A549 (cell line): ENCODE results near the gene PZP. TPM values are rescaled to one million over a fixed set of nuclear protein-coding genes. Genes with fewer than 3 reads are reported as not detected.

Source experiments
- ATAC-seq, 2 experiments: fragments of 200-7000 bp in 1 of 2; fragments of >200 bp in 1 of 2; cut with Nextera tagmentation in 1 of 2; cut with Tn5 transposase in 1 of 2; 3 replicates each; pipeline versions ENCODE4 v1.8.0 to v1.9.1; 2018 to 2020; ENCODE audit warnings: mild to moderate bottlenecking in 1 of 2, moderate library complexity in 1 of 2
- CTCF ChIA-PET: fragments of 300-600 bp; sonication (Branson Sonifier 250); formaldehyde crosslinking; extraction: SDS; loops from one replicate; lab custom pipeline; 2021; ENCODE audit warnings: antibody characterized with exemption, inconsistent platforms; lab: Yijun Ruan, JAX
- POLR2A ChIA-PET: fragments of 350-600 bp; formaldehyde crosslinking; extraction: SDS; loops from one replicate; lab custom pipeline; 2021; ENCODE audit warnings: antibody characterized with exemption, inconsistent platforms; lab: Yijun Ruan, JAX
- DNase-seq, 2 experiments: peaks; one replicate each; pipeline versions ENCODE4 v3.0.0 to v3.0.0-alpha.2; 2011 to 2016; ENCODE audit warnings: low read depth in 1 of 2, low spot score in 1 of 2
- FAIRE-seq: peaks from 2 replicates; lab custom pipeline; 2011; peaks lifted over from hg19 to GRCh38; lab: Jason Lieb, UNC
- H3K27ac ChIP-seq, 2 experiments: fragments of >200 bp; sonication (Bioruptor Twin); formaldehyde crosslinking; 3 replicates each; pipeline ENCODE4 v1.5.1; 2016 to 2017
- H3K4me1 ChIP-seq: fragments of >200 bp; sonication (Bioruptor Twin); formaldehyde crosslinking; 3 replicates; pipeline ENCODE4 v1.6.1; 2016
- H3K4me2 ChIP-seq: fragments of >200 bp; sonication (Bioruptor Twin); formaldehyde crosslinking; 3 replicates; pipeline ENCODE4 v1.6.1; 2016
- H3K4me3 ChIP-seq: fragments of >200 bp; sonication (Bioruptor Twin); formaldehyde crosslinking; 3 replicates; pipeline ENCODE4 v1.5.1; 2016
- H3K9me3 ChIP-seq: fragments of >200 bp; sonication (Bioruptor Twin); formaldehyde crosslinking; 3 replicates; pipeline ENCODE4 v1.6.1; 2016
- CBX8 ChIP-seq: fragments of 200-600 bp; sonication (generic); IDR thresholded peaks from 2 replicates; pipeline ENCODE4 v1.6.1; 2016
- CTCF ChIP-seq: fragments of >200 bp; sonication (Bioruptor Twin); formaldehyde crosslinking; IDR thresholded peaks from 3 replicates; pipeline ENCODE4 v1.5.1; 2016
- EHMT2 ChIP-seq: fragments of 200-600 bp; sonication (generic); IDR thresholded peaks from 2 replicates; pipeline ENCODE4 v1.6.1; 2016; ENCODE audit warnings: antibody characterized with exemption, low read depth, mild to moderate bottlenecking, moderate library complexity
- FOSL2 ChIP-seq, 2 experiments: fragments of 450-650 bp in 1 of 2; fragments of >200 bp in 1 of 2; sonication (Bioruptor Twin) in 1 of 2; formaldehyde crosslinking; IDR thresholded peaks; 2 replicates each; pipeline versions ENCODE4 v1.5.0 to v1.6.1; 2016 to 2020; ENCODE audit warnings: mild to moderate bottlenecking in 1 of 2, moderate library complexity in 1 of 2
- HMGXB4 ChIP-seq: fragments of 250-450 bp; sonication (Bioruptor Pico); IDR thresholded peaks from 2 replicates; pipeline ENCODE4 v1.5.0; 2021; ENCODE audit warnings: mild to moderate bottlenecking, moderate library complexity, borderline replicate concordance
- JUNB ChIP-seq: fragments of >200 bp; sonication (Bioruptor Twin); formaldehyde crosslinking; IDR thresholded peaks from 2 replicates; pipeline ENCODE4 v1.6.1; 2016
- NFE2L2 ChIP-seq: fragments of 150-350 bp; conservative IDR thresholded peaks from 2 replicates; pipeline ENCODE4 v1.6.1; 2014; ENCODE audit warnings: low read length
- NR3C1 ChIP-seq: fragments of >200 bp; sonication (Bioruptor Twin); formaldehyde crosslinking; IDR thresholded peaks from 3 replicates; pipeline ENCODE4 v1.6.1; 2017
- PHF8 ChIP-seq: fragments of 200-600 bp; sonication (generic); IDR thresholded peaks from 2 replicates; pipeline ENCODE4 v1.6.1; 2016; ENCODE audit warnings: low read depth, mild to moderate bottlenecking, antibody characterized with exemption, moderate library complexity, borderline replicate concordance
- RNF2 ChIP-seq: fragments of 200-600 bp; sonication (generic); IDR thresholded peaks from 2 replicates; pipeline ENCODE4 v1.6.1; 2016; ENCODE audit warnings: low read depth, mild to moderate bottlenecking, antibody characterized with exemption, moderate library complexity, borderline replicate concordance
- SREBF2 ChIP-seq: fragments of 450-650 bp; IDR thresholded peaks from 2 replicates; pipeline ENCODE4 v1.6.1; 2014; ENCODE audit warnings: mild to moderate bottlenecking, moderate library complexity
- USF2 ChIP-seq: fragments of 450-650 bp; IDR thresholded peaks from 2 replicates; pipeline ENCODE4 v1.6.1; 2014; ENCODE audit warnings: antibody characterized with exemption
- ZC3H11A ChIP-seq: fragments of 450-650 bp; IDR thresholded peaks from 2 replicates; pipeline ENCODE4 v1.6.1; 2014; ENCODE audit warnings: antibody characterized with exemption, mild to moderate bottlenecking
- ZFP36 ChIP-seq: fragments of 450-650 bp; IDR thresholded peaks from 2 replicates; pipeline ENCODE4 v1.6.1; 2014; ENCODE audit warnings: borderline replicate concordance; ENCODE audit not compliant: partially characterized antibody
- ZNF302 ChIP-seq: fragments of 250-450 bp; sonication (Bioruptor Pico); IDR thresholded peaks from 2 replicates; pipeline ENCODE4 v1.9.0; 2021; ENCODE audit warnings: inconsistent platforms, mild to moderate bottlenecking, moderate library complexity
- WGBS: methylation state at CpG from one replicate; pipeline ENCODE4 v1.1.6; 2017; ENCODE audit errors: missing lambda C conversion rate; 5-methylcytosine and 5-hydroxymethylcytosine counted together
- polyA plus RNA-seq, 4 experiments: library from polyadenylated mRNA; depleted of rRNA in 3 of 4; stranded (reverse); fragments of >200 nt; fragmentation: RNase III in 1 of 4; extraction: RNeasy Plus Mini Kit Qiagen cat#74134 plus additional on column Dnase treatment in 1 of 4; gene quantifications; 2 replicates in 3 of 4; 3 replicates in 1 of 4; pipeline ENCODE4 v1.2.3, GENCODE V29; 2011 to 2017
- TF ChIP-seq, protein P1 (sequence below): fragments of 200-600 bp; sonication (generic); IDR thresholded peaks from 2 replicates; pipeline ENCODE4 v1.6.1; 2016; ENCODE audit warnings: antibody characterized with exemption, mild to moderate bottlenecking, moderate library complexity

The PZP gene
- polyA plus RNA-seq, 2 of the 4 experiments (the other 2 are of a cell fraction), result not detected

- POLR2A ChIA-PET, result no interaction called here
- peak in 1 of 2 experiments; percentile 4 for DNase-seq
- 23% methylated on average over 6 of the region's 6 CpGs for WGBS
These were observed 36.7 kb upstream of the PZP start for GRCh38 chr12:9244894-9245293.

More at GRCh38 chr12:9244894-9245293, 36.7 kb upstream of the PZP start:
- TF ChIP-seq FOSL2 (IDR thresholded peaks at IDR 0.05) (no peak), FOSL2 (CRISPR knock-in tag; IDR thresholded peaks at IDR 0.05) (no peak), ZC3H11A (no peak), RNF2 (no peak), CTCF (no peak), ZNF302 (no peak), SREBF2 (no peak), CBX8 (no peak), JUNB (no peak), EHMT2 (no peak), HMGXB4 (CRISPR knock-in tag) (no peak), USF2 (no peak), NFE2L2 (no peak), PHF8 (no peak), NR3C1 (no peak), ZFP36 (no peak)
- TF ChIP-seq, protein P1, sequence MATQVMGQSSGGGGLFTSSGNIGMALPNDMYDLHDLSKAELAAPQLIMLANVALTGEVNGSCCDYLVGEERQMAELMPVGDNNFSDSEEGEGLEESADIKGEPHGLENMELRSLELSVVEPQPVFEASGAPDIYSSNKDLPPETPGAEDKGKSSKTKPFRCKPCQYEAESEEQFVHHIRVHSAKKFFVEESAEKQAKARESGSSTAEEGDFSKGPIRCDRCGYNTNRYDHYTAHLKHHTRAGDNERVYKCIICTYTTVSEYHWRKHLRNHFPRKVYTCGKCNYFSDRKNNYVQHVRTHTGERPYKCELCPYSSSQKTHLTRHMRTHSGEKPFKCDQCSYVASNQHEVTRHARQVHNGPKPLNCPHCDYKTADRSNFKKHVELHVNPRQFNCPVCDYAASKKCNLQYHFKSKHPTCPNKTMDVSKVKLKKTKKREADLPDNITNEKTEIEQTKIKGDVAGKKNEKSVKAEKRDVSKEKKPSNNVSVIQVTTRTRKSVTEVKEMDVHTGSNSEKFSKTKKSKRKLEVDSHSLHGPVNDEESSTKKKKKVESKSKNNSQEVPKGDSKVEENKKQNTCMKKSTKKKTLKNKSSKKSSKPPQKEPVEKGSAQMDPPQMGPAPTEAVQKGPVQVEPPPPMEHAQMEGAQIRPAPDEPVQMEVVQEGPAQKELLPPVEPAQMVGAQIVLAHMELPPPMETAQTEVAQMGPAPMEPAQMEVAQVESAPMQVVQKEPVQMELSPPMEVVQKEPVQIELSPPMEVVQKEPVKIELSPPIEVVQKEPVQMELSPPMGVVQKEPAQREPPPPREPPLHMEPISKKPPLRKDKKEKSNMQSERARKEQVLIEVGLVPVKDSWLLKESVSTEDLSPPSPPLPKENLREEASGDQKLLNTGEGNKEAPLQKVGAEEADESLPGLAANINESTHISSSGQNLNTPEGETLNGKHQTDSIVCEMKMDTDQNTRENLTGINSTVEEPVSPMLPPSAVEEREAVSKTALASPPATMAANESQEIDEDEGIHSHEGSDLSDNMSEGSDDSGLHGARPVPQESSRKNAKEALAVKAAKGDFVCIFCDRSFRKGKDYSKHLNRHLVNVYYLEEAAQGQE, result no peak
- Histone ChIP-seq H3K4me1 (no peaks in the 10 kb centered on the region), H3K9me3 (no peaks in the 10 kb centered on the region), H3K4me3 (no peak overlapping the region), H3K4me2 (no peak overlapping the region), H3K27ac (no peak overlapping the region)
- CTCF ChIA-PET, result no interaction called here
- FAIRE-seq (no peak), ATAC-seq (peak in 1 of 2 experiments; percentile 43; a peak in 1 of 6 replicates)
